Measurements from ENCODE around the gene SELENOM.
"Not testable (repeated sequence)": the region's sequence is repeated elsewhere in the genome, so short reads cannot be mapped to it uniquely, and the experiment has no call there.

Gene SELENOM

DNA sequence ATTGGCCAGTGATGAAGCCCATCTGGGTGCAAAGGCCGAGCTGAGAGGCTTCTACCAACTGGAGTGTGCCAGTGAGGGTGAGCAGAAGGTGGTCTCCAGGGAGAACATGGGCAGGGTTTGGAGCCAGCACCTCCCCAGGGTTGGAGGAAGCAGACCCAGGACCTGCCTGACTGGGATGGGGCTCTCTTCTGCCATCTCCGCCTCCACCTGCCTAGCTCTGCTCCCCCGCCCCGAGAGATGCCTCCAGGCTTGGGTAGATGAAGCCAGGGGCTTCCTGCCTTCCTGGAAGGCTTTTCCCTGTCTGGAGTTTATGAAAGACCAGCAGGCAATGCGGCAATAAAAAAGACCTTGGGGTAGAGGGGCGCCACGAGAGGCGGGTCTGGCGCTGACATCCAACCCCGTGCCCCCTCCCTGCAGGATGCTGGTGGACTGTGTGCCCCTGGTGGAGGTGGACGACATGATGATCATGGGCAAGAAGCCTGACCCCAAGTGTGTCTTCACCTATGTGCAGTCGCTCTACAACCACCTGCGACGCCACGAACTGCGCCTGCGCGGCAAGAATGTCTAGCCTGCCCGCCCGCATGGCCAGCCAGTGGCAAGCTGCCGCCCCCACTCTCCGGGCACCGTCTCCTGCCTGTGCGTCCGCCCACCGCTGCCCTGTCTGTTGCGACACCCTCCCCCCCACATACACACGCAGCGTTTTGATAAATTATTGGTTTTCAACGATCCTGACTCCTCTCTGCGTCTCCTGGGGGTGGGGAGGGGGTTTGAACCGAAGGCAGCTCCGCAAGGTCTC is 3.3 kb downstream of the SELENOM start:
- DNase-seq: no peak

DNA sequence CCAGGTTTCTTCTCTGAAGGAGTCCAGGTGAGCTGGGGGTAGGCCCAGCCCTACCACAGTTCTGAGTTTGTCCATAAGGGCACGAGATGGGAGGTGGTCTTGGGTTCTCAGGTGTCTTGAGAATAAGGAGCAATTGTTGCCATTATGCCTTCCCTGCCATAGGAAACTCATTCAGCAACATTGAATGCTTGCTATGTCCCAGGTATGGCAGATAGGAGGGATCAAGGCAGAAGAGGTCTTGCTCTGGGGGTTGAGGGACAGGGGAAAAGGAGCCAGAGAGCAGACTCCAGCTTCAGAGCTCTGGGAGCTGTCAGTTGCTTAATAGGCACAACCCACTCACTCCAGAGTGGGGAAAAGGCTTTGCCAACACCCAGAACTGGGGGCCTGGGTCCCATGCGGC is 4.3 kb downstream of the SELENOM start:
- no peak for DNase-seq

DNA sequence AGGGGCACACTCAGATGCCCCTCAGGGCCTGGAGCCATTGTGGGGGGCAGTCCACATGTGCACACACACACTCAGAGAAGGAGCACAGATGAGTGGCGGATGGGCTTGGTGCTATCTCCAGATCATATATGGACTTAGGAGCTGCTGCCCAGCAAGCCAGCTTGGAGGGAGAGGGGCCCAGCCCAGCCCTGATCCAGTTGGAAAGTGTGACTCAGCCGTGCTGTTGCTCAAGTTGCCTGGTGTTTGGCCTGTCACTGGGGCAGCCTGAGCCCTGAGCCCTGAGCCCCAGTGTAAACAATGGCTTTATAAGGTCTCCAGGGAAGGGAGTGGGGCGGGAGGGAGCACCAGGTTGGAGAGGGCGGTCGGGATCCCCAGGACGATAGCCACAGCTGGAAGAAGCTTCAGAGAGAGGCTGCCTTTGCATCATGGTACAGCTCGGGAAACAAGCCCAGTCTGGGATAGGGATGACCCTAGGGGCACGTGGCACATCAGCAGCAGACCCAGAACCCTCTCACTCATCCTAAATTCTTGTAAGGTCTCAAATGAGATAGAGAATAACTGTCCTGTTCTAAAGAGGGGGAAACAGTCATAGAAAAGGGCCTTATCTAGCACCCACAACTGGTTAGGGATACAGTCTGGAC is 4.8 kb downstream of the SELENOM start:
- no peak for DNase-seq

DNA sequence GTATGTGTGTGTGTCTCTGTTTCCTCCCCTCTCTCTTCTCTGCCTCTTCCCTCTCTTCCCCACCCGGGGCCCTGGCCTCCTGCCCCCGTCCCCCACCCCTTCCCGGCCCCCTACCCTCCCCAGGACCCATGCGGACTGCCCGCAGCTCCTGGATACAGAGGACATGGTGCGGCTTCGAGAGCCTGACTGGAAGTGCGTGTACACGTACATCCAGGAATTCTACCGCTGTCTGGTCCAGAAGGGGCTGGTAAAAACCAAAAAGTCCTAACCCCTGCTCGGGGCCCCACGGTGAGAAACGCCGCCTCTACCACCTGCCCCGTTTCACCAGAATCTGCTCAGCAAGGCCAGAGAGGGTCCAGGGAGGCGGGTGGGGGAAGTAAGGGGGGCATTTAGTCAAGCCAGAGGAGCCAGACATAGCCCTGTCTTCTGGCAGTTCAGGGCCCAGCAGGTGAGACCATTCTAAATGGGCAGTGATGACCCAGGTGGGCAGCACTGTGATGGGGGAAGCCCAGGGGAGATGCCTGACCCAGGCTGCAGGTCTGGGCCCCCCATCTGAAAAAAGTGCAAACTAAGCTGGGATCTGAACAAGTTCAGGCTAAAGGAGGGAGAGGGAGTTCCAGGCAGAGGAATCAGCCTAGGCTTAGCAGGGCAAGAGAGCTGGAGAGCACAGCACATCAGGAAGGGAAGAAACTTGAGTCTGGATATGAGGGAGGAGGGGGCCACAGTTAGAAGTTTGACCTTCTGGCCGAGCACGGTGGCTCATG is 6.4 kb downstream of the SELENOM start:
- DNase-seq: no peak

DNA sequence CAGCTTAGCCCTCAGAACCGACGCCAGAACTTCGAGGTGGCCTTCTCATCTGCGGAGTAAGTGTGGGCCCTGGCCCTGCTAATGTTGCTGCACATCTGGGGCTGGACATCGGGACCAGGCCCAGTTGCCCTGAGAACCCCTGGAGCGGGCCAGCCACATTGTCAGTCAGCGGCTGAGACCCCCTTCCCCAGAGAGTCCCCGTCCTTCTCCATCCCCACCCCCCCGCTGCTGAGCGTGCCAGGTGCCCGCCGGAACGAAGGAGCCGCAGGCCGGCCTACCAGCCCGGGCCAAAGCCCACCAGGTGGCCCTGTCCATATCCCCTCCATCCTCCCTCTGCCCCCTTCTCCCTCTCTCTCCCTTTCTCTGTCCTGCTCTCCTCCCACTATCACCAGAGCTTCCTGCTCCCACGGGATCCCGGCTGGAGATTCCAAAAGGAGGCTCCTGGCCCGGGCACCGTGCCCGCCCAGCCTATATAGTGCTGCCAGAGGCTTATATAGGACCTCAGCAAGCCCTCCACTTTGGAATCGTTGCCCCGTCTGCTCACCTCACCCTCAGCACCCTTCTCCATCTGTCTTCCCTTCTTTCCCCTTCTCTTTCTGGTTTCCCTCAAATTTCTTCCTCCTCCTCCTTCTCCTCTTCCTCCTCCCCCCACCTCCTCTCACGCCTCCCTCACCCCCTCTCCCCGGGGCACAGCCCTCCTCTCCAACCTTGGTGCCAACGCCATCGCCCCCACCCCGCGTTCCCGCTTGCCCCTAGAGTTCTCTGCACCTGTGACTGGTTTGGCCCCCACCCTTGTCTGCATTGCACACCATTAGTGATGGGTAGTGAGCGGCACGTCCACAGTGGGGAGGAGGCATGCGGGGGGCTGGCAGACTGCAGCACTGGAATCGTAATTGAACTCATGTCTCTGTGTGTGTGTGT is 7.3 kb downstream of the SELENOM start:
- no peak for DNase-seq

DNA sequence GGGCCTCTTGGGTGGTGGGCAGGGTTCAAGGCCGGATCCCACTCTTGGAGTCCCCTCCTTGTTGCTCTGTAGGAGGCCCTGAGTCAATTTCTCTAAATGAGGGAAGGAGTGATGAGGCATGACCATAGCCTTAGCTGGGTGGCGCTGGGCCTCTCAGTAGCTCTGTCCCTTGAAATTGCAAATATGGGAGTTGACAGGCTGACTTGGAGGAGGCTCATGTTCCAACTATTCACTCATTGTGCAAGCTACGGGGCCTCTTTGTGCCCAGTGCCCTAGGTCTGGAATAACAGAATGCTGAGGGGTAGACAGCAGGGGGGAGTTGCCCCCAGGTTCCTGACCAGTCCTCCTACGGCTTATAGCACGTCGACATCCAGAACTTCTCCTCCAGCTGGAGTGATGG is 8.0 kb downstream of the SELENOM start:
- no peak for DNase-seq

DNA sequence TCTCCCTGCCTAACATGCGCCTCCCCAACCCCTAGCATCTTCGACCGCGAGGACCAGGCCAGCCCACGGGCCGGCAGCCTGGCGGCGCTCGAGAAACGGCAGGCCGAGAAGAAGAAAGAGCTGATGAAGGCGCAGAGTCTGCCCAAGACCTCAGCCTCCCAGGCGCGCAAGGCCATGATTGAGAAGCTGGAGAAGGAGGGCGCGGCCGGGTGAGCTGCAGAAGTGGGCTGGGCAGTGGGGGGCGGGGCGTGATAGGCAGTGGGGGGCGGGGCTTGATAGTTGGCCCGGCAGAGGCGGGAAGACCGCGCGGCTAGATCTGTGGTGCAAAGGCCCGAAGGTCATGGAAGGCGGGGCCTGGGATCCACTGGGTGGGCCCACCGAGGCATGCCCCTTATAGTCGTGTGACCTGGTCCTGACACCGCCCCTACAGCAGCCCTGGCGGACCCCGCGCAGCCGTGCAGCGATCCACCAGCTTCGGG is 8.7 kb downstream of the SELENOM start:
- no peak for DNase-seq

DNA sequence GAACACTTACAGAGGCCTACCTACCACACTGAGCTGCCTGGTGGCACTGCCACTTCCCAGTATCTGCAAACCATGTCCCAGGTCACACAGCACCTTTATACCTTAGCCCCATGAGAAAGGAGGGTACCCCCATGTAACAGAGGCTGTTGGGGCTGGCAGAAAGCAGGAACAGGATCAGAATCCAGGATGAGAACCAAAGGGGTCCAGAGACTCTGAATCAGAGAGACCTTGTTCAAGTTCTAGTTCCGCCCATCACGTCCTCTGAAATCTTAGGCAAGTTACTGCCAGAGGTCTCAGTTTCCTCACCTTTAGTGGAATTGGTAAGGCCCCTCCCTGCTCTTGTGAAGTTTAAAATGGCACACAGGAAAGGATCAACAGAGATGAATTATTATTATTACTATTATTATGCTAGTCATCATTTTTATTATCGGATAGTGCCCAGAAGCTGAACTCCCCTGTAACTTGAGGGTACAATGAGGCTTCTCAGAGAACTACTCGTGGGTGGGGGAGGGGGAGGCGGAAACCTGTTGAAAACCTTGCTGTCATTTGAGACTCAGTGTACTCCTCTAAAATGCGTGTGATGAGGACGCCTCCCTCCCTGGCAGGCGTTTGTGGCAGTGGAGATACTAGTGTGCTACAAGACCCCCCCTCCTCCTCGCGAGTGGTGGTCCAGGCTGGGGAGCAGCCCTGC is 9.3 kb downstream of the SELENOM start:
- no peak for DNase-seq

DNA sequence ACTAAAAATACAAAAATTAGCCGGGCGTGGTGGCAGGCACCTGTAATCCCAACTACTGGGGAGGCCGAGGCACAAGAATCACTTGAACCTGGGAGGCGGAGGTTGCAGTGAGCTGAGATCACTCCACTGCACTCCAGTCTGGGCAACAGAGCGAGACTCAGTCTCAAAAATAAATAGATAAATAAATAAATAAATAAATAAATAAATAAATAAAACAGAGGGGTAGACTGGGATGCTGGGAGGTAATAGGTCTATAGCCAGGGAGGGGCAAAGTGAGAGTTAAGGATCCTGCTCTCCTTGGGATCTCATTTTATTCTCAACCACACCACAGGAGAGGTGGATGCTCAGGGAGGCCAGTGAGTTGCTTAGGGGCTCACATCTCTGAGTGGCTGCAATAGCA is 9.8 kb downstream of the SELENOM start:
- not testable (repeated sequence) for DNase-seq

DNA sequence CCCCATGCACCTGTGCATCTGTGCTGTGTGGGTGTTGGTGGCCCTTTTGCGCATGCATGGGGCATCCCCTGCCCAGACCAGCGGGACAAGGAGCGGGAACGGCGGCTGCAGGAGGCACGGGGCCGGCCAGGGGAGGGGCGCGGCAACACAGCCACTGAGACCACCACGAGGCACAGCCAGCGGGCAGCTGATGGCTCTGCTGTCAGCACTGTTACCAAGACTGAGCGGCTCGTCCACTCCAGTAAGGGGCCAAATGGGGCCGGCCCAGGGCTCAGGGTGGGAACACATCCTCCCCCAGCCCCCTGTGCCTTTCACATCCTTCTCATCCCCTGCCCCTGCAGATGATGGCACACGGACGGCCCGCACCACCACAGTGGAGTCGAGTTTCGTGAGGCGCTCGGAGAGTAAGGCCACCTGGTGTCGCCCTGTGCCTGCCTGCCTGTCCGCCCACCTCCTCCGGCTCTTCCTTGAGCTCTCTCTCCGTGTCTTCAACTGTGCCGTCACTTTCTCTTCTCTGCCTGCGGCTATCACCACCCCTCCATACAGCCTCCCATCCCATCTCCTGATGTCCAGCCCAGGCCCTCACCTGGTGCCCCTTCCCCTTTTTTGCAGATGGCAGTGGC is 10.6 kb downstream of the SELENOM start:
- DNase-seq: no peak

DNA sequence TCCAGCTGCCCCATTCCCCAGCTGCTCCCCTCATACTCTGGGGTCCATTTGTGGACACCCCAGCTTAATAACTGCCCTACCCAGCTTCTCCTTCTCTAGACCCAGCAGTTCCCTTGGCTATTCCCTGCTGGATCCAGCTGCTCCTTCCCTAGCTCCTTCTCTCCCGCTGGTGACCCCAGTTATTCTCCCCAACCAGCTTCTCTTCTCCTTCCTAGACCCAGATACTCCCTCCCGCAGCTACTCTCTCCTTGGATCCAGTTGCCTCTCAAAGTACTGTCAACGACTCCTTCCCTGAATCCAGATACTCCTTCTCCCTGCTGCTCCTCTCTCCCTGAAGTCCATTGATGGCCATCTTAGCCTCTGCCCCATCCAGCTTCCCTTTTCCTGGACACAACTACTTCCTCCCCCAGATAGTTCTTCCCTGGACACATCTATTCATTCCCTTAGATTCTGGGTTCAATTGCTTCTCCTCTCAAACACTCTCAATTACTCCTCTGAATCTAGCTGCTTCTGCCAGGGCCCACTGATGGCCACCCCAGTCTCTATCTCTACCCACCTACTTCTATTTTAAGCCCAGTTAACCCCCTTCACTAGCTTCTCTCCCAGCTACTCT is 11.6 kb downstream of the SELENOM start:
- DNase-seq: no peak

DNA sequence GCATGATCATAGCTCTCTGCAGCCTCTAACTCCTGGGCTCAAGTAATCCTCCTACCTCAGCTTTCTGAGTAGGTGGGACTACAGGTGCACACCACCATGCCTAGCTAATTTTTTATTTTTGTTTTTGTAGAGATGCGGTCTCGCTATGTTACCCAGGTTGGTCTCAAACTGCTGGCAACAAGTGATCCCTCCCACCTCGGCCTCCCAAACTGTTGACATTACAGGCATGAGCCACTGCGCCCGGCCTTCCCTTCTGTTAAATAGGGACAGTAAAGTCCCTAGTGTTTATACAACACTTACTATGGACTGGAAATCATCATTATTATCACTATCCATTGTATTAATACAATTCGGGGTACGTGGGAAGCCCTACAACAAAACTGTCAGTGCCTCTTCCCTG is 12.6 kb downstream of the SELENOM start:
- no peak for DNase-seq

DNA sequence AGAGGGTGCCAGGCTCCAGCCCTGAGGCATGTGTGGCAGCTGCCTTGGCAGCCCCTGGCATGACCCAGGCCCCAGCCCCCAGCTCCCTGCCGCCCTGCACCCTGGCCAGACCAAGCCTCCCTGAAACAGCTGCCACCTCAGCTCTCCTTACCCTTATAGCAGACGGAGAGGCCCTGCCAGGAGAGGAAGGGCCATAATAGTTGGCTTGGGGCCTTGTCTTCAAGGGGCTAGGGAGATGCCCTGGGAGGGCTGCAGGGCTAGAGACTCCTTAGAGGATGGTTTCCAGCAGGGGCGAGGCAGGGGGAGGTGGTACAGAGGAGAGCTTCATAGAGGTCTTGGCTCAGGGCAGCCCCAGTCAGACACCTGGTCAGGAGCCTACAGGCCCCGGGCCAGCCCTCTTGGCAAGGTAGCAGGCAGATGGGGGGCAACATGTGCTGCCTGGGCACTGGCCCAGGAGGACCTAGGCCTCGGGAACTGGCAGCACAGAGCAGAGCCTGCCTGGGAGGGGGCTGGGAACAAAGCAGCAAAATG is 13.3 kb downstream of the SELENOM start:
- no peak for DNase-seq

DNA sequence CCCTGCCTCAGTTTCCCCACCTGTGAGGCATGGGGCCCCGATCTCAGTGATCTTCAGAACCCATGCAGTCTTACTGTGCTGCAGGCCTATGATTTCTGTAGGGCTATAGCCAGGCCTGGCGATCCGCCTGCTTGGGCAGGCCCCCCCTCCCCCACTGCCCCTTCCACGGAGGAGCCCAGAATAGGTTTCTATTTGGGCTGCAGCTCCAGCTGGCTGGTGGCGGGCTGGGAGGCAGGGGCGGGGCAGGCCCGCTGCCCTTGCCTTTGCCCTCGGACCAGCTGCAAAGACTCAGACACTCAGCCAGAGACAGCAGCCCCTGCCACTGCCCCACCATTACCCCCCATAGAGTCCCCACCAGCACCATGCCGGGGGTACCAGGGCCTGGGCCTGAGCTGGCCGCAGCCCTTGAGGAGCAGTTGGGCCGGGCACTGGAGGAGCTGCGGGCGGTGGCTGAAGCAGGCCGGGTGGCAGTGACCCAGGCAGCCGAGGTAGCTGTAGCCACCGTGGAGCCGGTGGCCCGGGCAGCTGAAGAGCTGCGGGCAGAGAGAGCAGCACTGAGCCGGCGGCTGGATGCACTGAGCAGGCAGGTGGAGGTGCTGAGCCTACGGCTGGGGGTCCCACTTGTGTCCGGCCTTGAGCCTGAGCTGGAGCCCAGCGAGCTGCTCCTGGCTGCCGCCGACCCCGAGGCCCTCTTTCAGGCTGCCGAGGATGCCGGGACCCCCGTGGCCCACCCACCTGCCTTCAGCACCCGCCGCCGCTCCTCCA is 14.1 kb downstream of the SELENOM start:
- DNase-seq: no peak

DNA sequence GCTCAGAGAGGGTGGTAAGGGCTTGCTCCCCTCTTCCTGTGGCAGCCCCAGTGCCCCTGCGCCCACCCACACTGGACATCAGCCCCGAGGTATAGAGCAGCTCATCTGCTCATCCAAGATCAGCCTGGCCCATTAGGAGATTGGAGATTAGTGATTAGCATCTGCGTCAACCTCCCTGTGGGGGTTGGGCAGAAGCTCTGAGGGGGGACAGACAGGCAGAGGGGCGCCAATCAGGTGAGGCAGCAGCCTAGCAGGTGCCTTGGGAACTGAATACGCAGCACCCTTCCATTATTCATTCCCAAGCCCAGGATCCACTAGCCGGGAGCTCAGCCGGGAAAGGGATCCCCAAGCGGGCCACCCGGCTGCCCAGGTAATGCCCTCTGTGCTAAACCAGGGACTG is 15.2 kb downstream of the SELENOM start:
- DNase-seq: no peak

DNA sequence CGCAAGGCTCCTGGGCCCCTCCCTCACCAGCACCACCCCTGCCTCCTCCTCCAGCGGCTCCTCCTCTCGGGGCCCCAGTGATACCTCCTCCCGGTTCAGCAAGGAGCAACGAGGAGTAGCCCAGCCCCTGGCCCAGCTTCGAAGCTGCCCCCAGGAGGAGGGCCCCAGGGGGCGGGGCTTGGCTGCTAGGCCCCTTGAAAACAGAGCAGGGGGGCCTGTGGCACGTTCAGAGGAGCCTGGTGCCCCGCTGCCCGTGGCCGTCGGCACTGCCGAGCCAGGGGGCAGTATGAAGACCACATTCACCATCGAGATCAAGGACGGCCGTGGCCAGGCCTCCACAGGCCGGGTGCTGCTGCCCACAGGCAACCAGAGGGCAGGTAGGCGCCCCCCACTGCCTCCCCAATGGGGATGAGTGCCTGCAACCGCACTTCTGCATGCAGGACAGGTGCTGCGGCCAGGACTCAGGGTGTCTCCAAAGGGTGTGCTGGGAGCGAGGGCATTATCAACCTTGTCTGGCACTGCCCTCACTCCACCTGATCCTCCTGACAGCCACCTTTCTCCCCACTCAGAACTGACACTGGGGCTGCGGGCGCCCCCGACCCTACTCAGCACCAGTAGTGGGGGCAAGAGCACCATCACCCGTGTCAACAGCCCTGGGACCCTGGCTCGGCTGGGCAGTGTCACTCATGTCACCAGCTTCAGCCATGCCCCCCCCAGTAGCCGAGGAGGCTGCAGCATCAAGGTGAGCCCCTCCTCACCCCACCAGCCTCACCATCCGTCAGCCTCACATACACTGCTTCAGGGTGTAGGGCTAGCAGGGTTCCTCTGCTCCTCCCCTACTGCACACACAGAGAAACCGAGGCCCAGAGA is 16.0 kb downstream of the SELENOM start:
- DNase-seq: no peak

DNA sequence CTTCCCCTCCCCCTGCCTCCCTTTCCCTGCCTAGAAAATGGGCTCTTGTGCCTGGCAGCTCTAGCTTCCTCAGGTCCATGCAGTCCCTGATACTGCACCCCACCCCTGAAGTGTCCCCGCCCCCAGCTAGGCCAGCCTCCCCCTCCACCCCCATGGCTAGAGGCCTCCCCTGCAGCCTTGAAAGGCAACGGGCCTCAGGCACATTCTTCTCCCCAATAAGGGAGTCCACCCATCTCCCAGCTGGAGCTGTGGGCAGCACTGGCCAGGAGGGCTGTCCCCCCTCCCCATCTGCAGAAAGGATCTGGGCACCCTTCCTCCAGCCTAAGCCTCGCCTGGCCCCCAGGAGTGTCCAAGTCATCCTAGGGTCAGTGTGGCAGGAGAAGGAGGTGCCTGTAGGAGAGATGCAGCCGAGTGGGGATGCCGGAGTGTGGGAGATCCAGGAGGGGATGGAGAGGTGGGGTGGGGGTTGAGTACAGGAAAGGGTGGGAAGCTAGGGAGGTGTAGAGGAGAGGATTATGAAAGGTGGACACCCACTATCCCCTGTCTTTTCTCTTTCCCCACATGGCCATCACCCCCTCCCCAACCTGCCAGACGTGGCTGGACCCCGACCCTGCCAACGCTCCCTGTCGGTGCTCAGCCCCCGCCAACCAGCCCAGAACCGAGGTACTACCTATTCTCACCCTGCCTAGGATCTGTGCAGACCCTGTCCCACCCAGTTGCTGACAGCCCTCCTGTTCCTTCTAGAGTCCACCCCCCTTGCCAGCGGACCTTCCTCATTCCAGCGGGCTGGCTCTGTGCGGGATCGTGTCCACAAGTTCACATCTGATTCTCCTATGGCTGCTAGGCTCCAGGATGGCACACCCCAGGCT is 16.9 kb downstream of the SELENOM start:
- no peak for DNase-seq

Measured in CD4-positive, alpha-beta T cell treated with Interleukin-4 for 4 hours (primary cell).